Gastroesophageal sphincter (tissue), 4 donors: ENCODE data around the gene ALPG. TPM values are rescaled to one million over a fixed set of nuclear protein-coding genes. Genes with fewer than 3 reads are reported as not detected.
"Not testable (repeated sequence)": the region's sequence is repeated elsewhere in the genome, so short reads cannot be mapped to it uniquely, and the experiment has no call there.

Experiments
- ATAC-seq: fragments of 150-250 bp; one replicate; pipeline ENCODE4 v1.9.1; 2016; ENCODE audit warnings: mild to moderate bottlenecking, moderate library complexity
- H3K27ac ChIP-seq, 4 donors: fragments of 200-600 bp; sonication (generic) in 3 of 4; 1 replicate in 3 of 4; 2 replicates in 1 of 4; pipeline ENCODE4 v1.5.1; 2016 to 2019
- H3K27me3 ChIP-seq: fragments of 200-600 bp; sonication (generic); one replicate; pipeline ENCODE4 v1.5.1; 2019
- H3K36me3 ChIP-seq, 2 donors: fragments of 200-600 bp; sonication (generic); one replicate each; pipeline ENCODE4 v1.5.1; 2019; ENCODE audit warnings: control low read depth in 1 of 2
- H3K4me1 ChIP-seq, 3 donors: fragments of 200-600 bp; sonication (generic); 1 replicate in 2 of 3; 2 replicates in 1 of 3; pipeline ENCODE4 v1.5.1; 2016 to 2019; ENCODE audit warnings: control low read depth in 2 of 3
- H3K4me3 ChIP-seq, 2 donors: fragments of 200-600 bp; sonication (generic); one replicate each; pipeline ENCODE4 v1.5.1; 2019; ENCODE audit warnings: mild to moderate bottlenecking in 1 of 2, moderate library complexity in 1 of 2
- H3K9me3 ChIP-seq, 3 donors: fragments of 200-600 bp; sonication (generic); one replicate each; pipeline ENCODE4 v1.5.1; 2017 to 2019; ENCODE audit warnings: control low read depth in 2 of 3
- EP300 ChIP-seq: sonication (generic); formaldehyde crosslinking; IDR thresholded peaks from one replicate; pipeline ENCODE4 v1.6.1; 2017; ENCODE audit warnings: antibody characterized with exemption, mild to moderate bottlenecking
- POLR2A ChIP-seq, 2 donors: fragments of 450-650 bp; IDR thresholded peaks; one replicate each; pipeline ENCODE4 v1.6.1; 2017; ENCODE audit warnings: antibody characterized with exemption in 2 of 2, mild to moderate bottlenecking in 2 of 2, moderate library complexity in 1 of 2
- POLR2AphosphoS5 ChIP-seq: sonication (generic); formaldehyde crosslinking; IDR thresholded peaks from one replicate; pipeline ENCODE4 v1.6.1; 2017; ENCODE audit warnings: antibody characterized with exemption
- WGBS, 2 donors: methylation state at CpG; one replicate each; pipeline ENCODE4 v1.1.5; 2018; ENCODE audit warnings: low coverage in 1 of 2; 5-methylcytosine and 5-hydroxymethylcytosine counted together
- total RNA-seq, 4 donors: library from RNA; depleted of rRNA; stranded (reverse); fragments of >200 nt; gene quantifications; one replicate each; pipeline ENCODE4 v1.1.0, GENCODE V29; 2016
- TF ChIP-seq, protein P1 (sequence below), 4 experiments: fragments of 200-600 bp in 2 of 4; fragments of 450-650 bp in 2 of 4; sonication (generic) in 1 of 4; IDR thresholded peaks; one replicate each; pipeline ENCODE4 v1.5.1; 2017 to 2019; ENCODE audit warnings: antibody characterized with exemption in 4 of 4, mild to moderate bottlenecking in 2 of 4, moderate library complexity in 2 of 4

ALPG gene
- total RNA-seq, 4 donors from 2014 or later: not detected

GRCh38 chr2:232398293-232399034 lies 8.2 kb upstream of the ALPG start:
- Histone ChIP-seq H3K9me3 (no peaks in the 10 kb centered on the region), H3K27me3 (peaks cover 53% of the 10 kb centered on the region), H3K36me3 (no peaks in the 10 kb centered on the region), H3K4me1 (no peaks in the 10 kb centered on the region), H3K27ac (no peak overlapping the region), H3K4me3 (no peak overlapping the region)
- WGBS, 2 donors: 71 to 89% methylated on average over 3 to 5 of the region's 5 CpGs
- TF ChIP-seq POLR2AphosphoS5 (no peak), POLR2A (IDR thresholded peaks at IDR 0.05) (no peak), EP300 (no peak)
- TF ChIP-seq, protein P1, sequence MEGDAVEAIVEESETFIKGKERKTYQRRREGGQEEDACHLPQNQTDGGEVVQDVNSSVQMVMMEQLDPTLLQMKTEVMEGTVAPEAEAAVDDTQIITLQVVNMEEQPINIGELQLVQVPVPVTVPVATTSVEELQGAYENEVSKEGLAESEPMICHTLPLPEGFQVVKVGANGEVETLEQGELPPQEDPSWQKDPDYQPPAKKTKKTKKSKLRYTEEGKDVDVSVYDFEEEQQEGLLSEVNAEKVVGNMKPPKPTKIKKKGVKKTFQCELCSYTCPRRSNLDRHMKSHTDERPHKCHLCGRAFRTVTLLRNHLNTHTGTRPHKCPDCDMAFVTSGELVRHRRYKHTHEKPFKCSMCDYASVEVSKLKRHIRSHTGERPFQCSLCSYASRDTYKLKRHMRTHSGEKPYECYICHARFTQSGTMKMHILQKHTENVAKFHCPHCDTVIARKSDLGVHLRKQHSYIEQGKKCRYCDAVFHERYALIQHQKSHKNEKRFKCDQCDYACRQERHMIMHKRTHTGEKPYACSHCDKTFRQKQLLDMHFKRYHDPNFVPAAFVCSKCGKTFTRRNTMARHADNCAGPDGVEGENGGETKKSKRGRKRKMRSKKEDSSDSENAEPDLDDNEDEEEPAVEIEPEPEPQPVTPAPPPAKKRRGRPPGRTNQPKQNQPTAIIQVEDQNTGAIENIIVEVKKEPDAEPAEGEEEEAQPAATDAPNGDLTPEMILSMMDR (IDR thresholded peaks at IDR 0.05): no peak
- ATAC-seq: no peak

GRCh38 chr2:232400256-232401015 lies 6.2 kb upstream of the ALPG start:
- no peak for ATAC-seq
- H3K4me1 ChIP-seq: no peaks in the 10 kb centered on the region
- peaks cover 39% of the 10 kb centered on the region for H3K27me3 ChIP-seq
- H3K36me3 ChIP-seq: no peaks in the 10 kb centered on the region
- WGBS, 2 donors: 36 to 43% methylated on average over 9 of the region's 9 CpGs
- TF ChIP-seq, protein P1 (IDR thresholded peaks at IDR 0.05): no peak
- TF ChIP-seq EP300: no peak
- no peak for TF ChIP-seq POLR2A (IDR thresholded peaks at IDR 0.05)
- TF ChIP-seq POLR2AphosphoS5: no peak
- H3K27ac ChIP-seq: no peak overlapping the region
- H3K9me3 ChIP-seq: no peaks in the 10 kb centered on the region
- H3K4me3 ChIP-seq: no peak overlapping the region

- H3K27ac ChIP-seq: no peak overlapping the region
- peaks cover 35% of the 10 kb centered on the region for H3K27me3 ChIP-seq
- H3K4me3 ChIP-seq: no peak overlapping the region
- 73% methylated on average over 3 of the region's 3 CpGs; no CpG with 5 or more reads in 1 of the 2 donors for WGBS, 2 donors
- TF ChIP-seq, protein P1 (IDR thresholded peaks at IDR 0.05): no peak
- TF ChIP-seq POLR2A (IDR thresholded peaks at IDR 0.05) (no peak), EP300 (no peak), POLR2AphosphoS5 (no peak)
- no peaks in the 10 kb centered on the region for H3K4me1 ChIP-seq
- H3K36me3 ChIP-seq: no peaks in the 10 kb centered on the region
- no peak for ATAC-seq
- no peaks in the 10 kb centered on the region for H3K9me3 ChIP-seq
Measured at GRCh38 chr2:232402518-232402917, 4.1 kb upstream of the ALPG start.

- H3K36me3 ChIP-seq: no peaks in the 10 kb centered on the region
- 88 to 100% methylated on average over 2 to 3 of the region's 11 CpGs for WGBS, 2 donors
- H3K27me3 ChIP-seq: peaks cover 40% of the 10 kb centered on the region
- no peaks in the 10 kb centered on the region for H3K9me3 ChIP-seq
- no peak for TF ChIP-seq POLR2A (IDR thresholded peaks at IDR 0.05)
- H3K4me3 ChIP-seq: no peak overlapping the region
- no peaks in the 10 kb centered on the region for H3K4me1 ChIP-seq
- no peak for ATAC-seq
- H3K27ac ChIP-seq: no peak overlapping the region
Measured at GRCh38 chr2:232405943-232406510, 617 bp upstream of the ALPG start.

DNA sequence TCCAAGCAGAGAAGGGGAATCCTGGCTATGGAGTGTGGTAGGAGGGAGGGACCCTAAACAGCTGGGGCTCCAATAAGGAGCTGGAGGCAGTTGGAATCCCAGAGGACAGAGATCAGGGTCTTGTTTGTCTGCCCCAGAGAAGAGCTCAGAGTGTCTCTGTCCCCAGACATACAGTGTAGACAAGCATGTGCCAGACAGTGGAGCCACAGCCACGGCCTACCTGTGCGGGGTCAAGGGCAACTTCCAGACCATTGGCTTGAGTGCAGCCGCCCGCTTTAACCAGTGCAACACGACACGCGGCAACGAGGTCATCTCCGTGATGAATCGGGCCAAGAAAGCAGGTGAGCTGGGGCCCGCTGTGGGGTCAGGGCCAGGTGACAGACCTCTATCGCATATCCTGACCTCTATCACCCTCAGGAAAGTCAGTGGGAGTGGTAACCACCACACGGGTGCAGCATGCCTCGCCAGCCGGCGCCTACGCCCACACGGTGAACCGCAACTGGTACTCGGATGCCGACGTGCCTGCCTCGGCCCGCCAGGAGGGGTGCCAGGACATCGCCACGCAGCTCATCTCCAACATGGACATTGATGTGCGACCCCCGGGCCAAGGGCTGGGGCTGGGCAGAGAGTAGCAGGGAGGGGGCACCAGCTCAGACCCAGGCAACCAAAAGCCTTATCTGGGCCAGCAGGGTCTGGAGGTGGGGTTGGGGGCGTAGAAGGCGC lies 945 bp downstream of the ALPG start:
- 91% methylated on average over 4 of the region's 30 CpGs; no CpG with 5 or more reads in 1 of the 2 donors for WGBS, 2 donors
- not testable (repeated sequence) for ATAC-seq

GRCh38 chr2:232408269-232408668 lies 1.6 kb downstream of the ALPG start:
- not testable (repeated sequence) for H3K27ac ChIP-seq, H3K4me3 ChIP-seq, H3K9me3 ChIP-seq, H3K36me3 ChIP-seq, ATAC-seq, H3K4me1 ChIP-seq
- no CpG with 5 or more reads among the region's 10 CpGs for WGBS, 2 donors
- peaks cover 37% of the 10 kb centered on the region for H3K27me3 ChIP-seq

More for the DNA sequence above, 945 bp downstream of the ALPG start:
- H3K36me3 ChIP-seq, H3K9me3 ChIP-seq, H3K27ac ChIP-seq, H3K4me1 ChIP-seq, H3K4me3 ChIP-seq: not testable (repeated sequence)
- peaks cover 32% of the 10 kb centered on the region for H3K27me3 ChIP-seq

DNA sequence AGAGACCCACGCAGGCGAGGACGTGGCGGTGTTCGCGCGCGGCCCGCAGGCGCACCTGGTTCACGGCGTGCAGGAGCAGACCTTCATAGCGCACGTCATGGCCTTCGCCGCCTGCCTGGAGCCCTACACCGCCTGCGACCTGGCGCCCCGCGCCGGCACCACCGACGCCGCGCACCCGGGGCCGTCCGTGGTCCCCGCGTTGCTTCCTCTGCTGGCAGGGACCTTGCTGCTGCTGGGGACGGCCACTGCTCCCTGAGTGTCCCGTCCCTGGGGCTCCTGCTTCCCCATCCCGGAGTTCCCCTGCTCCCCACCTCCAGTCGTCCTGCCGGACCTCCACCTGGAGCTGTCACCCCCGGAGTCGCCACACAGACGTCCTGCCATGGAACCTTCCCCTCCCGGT lies 3.0 kb downstream of the ALPG start:
- not testable (repeated sequence) for H3K9me3 ChIP-seq, ATAC-seq, H3K27ac ChIP-seq, H3K4me3 ChIP-seq, H3K4me1 ChIP-seq, H3K36me3 ChIP-seq
- peaks cover 48% of the 10 kb centered on the region for H3K27me3 ChIP-seq
- 40 to 43% methylated on average over 1 to 10 of the region's 40 CpGs for WGBS, 2 donors
